GM18526 (cell line): Measurements from ENCODE around the gene NEK11.

Experiments
- POLR2A ChIP-seq: IDR thresholded peaks from 3 replicates; pipeline ENCODE4 v1.6.1; 2011; ENCODE audit not compliant: insufficient read length; ENCODE audit errors: extremely low read depth

Gene NEK11, protein sequence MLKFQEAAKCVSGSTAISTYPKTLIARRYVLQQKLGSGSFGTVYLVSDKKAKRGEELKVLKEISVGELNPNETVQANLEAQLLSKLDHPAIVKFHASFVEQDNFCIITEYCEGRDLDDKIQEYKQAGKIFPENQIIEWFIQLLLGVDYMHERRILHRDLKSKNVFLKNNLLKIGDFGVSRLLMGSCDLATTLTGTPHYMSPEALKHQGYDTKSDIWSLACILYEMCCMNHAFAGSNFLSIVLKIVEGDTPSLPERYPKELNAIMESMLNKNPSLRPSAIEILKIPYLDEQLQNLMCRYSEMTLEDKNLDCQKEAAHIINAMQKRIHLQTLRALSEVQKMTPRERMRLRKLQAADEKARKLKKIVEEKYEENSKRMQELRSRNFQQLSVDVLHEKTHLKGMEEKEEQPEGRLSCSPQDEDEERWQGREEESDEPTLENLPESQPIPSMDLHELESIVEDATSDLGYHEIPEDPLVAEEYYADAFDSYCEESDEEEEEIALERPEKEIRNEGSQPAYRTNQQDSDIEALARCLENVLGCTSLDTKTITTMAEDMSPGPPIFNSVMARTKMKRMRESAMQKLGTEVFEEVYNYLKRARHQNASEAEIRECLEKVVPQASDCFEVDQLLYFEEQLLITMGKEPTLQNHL

DNA sequence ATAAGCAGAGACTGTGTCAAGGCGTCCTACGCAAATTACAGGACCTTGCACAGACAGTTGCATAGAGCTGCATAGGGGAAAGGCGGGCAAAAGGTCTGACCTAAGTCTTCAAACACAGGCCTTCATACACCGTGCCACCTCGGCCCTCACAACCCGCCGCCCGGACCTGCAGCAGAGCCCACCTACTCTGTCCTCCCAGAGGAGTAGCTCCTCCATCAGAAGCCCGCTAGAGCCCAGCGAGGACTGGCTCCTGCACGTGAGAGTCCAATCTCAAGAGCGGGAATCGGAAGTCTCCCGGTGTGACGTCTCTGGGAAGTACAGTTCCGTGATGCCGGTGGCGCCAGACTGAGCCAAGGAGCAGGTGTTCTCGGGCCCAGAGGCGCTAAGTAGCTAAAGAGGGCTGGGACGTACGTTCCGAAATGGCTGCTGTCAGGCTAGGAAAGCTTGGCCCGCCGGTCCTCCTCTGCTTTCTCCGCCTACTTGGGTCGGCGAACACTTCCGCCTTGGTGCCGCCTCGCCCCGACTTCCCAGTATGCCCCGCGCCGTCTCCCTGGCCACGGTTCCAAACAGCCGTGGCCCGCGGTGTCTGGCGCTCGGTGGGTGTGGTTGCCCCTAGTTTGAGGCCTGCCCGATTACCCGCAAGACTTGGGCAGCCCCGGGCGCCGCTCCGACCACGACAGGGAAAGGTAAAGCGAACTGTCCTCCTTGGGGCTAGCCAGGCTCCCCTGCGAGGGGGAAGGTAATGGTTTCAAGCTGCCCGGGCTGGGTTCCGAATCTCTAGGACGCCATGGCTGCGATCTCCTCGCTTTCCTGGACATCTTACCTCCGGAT is at the start of gene NEK11, which contains the start of gene ASTE1:
NEK11 (plus strand) TSS at position 557 of the 831 bp plus-strand sequence. CDS start 2,832 bp downstream, outside the sequence.
ASTE1 (minus strand) TSS at position 505 of the 831 bp plus-strand sequence. CDS start 1,519 bp downstream, outside the sequence.
- TF ChIP-seq POLR2A: peak; percentile 70

DNA sequence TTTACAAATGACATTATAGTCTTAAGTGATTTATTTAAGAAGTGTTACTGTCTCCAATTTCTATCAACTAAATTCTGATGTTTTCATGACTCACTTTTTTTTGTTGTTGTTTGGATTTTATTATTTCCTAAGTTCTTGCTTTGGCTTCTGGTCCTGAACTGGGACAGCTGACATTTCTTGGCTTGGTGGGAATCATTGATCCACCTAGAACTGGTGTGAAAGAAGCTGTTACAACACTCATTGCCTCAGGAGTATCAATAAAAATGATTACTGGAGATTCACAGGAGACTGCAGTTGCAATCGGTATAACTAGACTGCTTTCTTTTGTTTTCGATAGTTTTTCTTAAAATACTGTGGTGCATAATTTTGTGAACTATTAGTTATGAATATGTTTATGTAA is 47.6 kb upstream of the NEK11 start:
- no peak for TF ChIP-seq POLR2A

DNA sequence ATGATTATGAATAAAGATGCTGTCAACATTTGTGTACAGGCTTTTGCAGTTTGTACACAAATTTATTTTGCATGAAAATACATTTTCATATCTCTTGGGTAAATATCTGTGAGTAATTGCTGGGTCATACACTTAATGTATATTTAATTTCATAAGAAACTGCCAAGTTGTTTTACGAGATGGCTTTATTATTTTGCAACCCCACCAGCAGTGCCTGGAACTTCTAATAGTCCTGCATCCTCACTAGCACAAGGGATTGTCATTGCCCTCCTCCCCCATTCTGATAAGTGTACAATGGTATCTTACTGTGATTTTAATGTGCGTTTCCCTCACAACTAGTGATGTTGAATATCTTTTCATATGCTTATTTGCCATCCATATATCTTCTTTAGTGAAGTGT is 45.2 kb upstream of the NEK11 start:
- no peak for TF ChIP-seq POLR2A

DNA sequence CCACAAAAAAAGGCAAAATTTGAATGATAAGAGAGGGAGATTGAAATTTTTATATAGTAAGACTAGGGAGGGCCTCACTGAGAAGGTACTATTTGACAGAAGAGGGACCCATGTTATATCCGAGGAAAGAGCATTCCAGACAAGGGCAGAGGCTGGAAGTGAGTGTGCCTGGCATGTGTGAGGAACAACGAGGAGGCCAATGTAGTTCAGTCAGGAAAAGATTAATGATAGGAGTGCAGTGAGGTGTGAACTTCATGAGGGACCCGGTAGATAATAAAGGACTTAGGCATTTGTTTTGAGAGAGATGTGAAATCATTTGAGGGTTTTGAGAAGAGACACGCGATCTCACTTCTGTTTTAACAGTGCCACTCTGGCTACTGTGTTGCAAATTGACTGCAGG is 36.4 kb upstream of the NEK11 start:
- TF ChIP-seq POLR2A: no peak

DNA sequence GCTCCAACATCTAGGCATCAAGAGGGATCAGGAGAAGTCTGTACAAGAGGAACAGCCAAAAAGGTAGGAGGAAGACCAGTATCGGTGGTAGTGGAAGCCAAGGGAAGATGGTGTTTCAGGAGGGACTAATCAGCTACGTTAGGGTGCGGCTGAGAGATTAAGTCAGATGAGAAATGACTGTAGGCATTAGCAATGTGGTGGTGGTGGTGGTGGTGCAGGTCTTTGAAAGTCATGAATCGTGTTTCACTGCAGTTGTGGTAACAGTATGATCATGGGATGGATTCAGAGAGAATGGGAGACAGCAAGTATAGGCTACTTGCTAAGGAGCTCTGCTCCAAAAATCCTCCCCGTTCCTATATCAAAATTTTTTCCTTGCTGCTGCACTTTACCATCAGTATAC is 35.6 kb upstream of the NEK11 start:
- no peak for TF ChIP-seq POLR2A

DNA sequence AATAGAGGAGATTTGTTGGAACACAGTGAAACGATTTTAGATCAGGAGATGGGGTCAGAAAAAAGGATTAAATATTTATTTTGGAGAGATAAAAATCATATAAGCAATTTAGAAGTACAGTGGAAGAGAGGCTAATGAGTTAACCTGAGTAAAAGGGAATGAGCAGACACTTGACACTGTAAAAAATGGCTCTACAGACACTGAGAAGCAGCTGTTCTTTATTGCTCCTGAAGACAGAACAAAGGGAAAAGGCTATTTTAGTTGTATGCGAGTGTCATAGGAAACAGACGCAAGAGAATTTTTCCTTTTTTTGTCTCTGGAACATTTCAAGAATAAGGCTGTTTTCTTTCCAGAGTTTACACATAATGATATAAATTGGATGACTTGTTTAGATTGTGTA is 34.3 kb upstream of the NEK11 start:
- no peak for TF ChIP-seq POLR2A

DNA sequence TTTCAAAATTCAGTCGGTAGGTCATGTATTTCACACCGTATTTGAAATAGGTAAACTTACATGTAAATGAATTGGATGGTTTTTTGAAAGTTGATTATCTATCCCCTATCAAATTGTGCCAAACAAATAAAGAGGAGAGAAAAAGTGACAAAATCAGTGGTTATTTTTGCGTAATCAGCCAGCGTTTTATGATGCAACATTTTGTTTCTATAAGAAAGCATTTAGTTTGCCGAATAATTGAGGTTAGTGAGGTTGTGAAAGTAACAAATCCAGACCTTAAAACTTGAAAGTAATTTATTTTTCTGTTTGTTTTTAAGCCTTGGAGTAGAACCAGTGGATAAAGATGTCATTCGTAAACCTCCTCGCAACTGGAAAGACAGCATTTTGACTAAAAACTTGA is 29.4 kb upstream of the NEK11 start:
- no peak for TF ChIP-seq POLR2A

DNA sequence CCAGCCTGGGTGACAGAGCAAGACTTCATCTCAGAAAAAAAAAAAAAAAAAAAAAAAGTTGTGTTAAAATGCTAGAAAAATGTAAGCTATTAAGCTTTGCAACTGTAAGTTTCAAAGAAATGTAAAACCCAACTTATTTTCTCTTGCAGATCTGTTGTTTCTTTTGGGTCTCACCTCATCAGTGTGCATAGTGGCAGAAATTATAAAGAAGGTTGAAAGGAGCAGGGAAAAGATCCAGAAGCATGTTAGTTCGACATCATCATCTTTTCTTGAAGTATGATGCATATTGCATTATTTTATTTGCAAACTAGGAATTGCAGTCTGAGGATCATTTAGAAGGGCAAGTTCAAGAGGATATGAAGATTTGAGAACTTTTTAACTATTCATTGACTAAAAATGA is 25.6 kb upstream of the NEK11 start:
- no peak for TF ChIP-seq POLR2A

DNA sequence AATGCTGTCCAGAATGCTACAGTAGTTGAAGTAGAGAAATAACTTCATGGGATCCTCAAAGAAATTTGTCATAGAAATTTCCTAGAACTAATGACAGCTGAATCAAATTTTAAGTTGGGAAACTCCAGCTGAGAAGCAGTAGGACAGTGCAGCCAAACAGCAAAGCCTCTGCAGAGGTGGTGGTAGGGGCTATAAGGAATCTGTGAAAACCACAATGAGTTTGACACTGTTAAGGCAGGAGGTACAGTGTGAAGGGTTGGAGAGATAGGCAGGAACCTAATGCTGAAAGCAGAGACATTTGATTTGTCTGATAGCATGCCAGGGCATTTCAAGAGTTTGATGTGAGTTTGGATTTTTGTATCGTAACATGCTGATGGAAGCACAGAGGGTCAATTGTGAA is 22.1 kb upstream of the NEK11 start:
- no peak for TF ChIP-seq POLR2A

DNA sequence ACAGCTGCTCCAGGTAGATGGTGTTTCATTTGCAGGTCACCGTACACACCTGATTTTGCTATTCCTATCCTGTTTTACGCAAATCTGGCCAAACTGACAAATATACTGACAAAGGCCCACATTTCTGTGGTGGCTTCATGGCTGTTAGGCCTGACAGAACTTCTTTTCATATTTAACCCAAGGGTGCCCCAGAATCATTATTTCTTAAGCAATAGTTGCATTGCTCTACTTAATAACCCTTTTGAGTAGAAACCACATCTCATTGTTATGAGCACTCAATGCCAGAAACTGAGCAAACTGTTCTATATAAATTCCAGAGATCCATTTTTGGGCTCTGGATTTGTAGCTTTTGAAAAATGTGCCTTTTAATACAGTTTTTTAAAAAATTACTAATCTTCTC is 19.4 kb upstream of the NEK11 start:
- TF ChIP-seq POLR2A: no peak

DNA sequence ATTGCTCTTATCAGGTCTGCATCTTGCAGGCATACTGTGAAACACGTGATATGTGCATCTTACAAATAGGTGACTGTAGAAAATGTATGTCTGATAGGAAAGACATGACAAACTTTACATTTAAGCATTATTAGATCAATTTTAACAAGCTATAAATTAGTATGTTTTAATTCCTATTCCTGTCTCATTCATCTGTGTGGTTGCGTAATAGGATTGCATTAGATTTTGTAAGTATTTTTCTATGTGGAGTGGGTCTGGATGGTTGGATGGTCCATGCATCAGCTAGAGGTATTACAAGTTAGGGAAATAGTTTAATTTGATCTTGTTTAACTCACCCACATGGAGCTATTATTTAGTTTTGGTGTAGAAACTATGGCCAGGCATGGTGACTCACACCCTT is 18.9 kb upstream of the NEK11 start:
- TF ChIP-seq POLR2A: no peak

DNA sequence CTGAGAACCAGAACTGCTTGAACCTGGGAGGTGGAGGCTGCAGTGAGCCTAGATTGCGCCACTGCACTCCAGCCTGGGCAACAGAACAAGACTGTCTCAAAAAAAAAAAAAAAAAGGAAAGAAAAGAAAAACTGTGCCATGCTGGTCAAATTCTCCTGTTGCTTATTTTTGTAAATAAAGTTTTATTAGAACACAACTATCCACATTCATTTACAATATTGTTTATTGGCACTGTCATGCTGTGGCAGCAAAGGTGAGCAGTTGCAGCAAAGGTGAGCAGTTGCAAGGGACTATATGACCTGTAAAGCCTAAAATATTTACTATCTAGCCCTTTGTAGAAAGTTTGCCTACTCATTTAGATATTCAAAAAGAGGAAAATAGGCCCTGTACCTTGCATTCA is 18.4 kb upstream of the NEK11 start:
- TF ChIP-seq POLR2A: no peak

DNA sequence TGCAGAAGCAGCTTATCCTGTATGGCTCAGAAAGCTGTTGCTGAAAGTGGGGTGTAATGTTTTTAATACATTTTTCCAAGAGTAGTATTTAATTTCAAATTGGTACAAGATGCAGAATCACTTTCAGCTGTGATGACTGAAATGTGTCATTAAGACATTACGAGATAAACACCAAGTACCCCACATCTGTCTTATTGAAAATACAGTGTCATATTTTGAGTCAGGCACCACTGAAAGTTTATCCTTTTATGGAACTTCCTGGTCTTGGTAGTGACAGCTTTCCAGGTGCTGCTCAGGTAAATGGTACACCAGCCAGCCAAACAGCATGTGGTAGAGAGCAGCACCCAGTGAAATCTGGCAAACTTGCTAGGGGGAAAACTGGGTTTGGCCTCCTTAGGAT is 17.0 kb upstream of the NEK11 start:
- no peak for TF ChIP-seq POLR2A

DNA sequence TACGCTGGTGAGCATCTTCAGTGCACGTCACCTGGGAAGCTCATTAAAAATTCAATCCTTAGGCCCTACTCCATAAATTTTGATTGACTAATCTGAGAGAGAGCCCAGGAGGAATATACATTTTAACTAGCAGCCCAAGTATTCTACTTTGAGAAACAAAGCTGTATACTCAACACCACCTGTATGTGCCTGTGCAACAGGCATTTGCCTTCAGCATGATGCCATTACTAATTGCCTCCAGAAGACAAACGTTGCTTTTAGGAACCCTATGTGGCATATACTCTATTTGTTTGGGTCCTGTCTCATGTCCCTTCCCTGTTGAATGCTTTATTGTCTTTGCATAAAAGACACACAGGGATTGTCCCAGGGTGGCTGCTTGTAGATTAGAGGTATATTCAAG is 7.7 kb upstream of the NEK11 start:
- TF ChIP-seq POLR2A: no peak

DNA sequence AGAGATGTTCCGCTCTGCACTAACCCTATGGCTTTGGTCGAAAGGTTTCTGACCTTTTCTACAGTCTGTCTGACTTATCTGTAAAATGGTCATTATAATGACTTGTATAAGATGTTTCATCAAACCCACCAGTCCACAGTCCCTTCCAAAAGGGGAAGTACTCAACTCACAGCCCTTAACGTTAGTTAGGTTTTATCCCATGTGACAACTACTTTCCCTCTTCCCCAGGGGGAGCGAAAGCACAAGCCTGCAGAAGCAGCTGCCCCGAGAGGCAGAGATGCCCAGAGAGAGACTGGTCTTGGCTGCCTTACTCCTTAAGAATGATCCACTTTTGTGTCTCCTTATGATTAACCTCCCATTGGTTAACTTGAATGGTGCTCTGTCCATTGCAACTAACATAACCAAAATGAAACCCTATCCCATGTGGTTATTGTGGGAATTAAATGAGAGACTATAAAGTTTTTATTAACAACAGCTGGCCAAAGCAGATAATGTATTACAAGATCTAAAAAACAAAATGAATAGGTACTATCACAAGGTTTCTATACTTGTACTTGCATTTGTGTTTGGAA is 6.5 kb upstream of the NEK11 start:
- no peak for TF ChIP-seq POLR2A
